IPS-18c (cell line): ENCODE data around the gene HDGFL2.

Experiments used
- H3K4me3 ChIP-seq: 2 replicates; pipeline ENCODE4 v1.7.0; 2013; ENCODE audit warnings: low read depth, mild to moderate bottlenecking, low read length, moderate library complexity; ENCODE audit not compliant: insufficient read depth
- H3K9me3 ChIP-seq: one replicate; pipeline ENCODE4 v1.6.1; 2013; ENCODE audit warnings: mild to moderate bottlenecking, low read length, moderate library complexity; ENCODE audit not compliant: control insufficient read depth, insufficient read depth

HDGFL2 gene

GRCh38 chr19:4550479-4551050 is 78.5 kb downstream of the HDGFL2 start:
- H3K9me3 ChIP-seq: no peaks in the 10 kb centered on the region
- no peak overlapping the region for H3K4me3 ChIP-seq
